GM12878 (cell line): ENCODE data around the gene AP2B1. TPM values are rescaled to one million over a fixed set of nuclear protein-coding genes. Genes with fewer than 3 reads are reported as not detected.

Source experiments
- ATAC-seq: fragments of 200-7000 bp; cut with Tn5 transposase; 3 replicates; pipeline ENCODE4 v1.9.1; 2020; ENCODE audit warnings: mild to moderate bottlenecking, moderate library complexity
- BruUV-seq: library from RNA; stranded (reverse); fragments of 400-500 nt; replicated peaks from 2 replicates; lab custom pipeline; 2021; lab: Mats Ljungman, UMichigan
- CTCF ChIA-PET: fragments of 300-600 bp; sonication (Branson Sonifier 250); formaldehyde crosslinking; extraction: SDS; loops from one replicate; lab custom pipeline; 2021; ENCODE audit warnings: inconsistent platforms; lab: Yijun Ruan, JAX
- POLR2A ChIA-PET: fragments of 350-600 bp; formaldehyde crosslinking; extraction: SDS; loops from one replicate; lab custom pipeline; 2021; ENCODE audit warnings: inconsistent platforms; lab: Charles Lee
- RAD21 ChIA-PET: fragments of 300-600 bp; sonication (Branson Sonifier 250); formaldehyde crosslinking; loops from one replicate; lab custom pipeline; 2023; ENCODE audit warnings: antibody characterized with exemption; ENCODE audit not compliant: unreplicated experiment; lab: Charles Lee
- SMC1A ChIA-PET: fragments of 300-600 bp; sonication (Branson Sonifier 250); formaldehyde crosslinking; loops from one replicate; lab custom pipeline; 2023; ENCODE audit not compliant: unreplicated experiment, uncharacterized antibody; lab: Charles Lee
- DNase-seq: peaks from one replicate; pipeline ENCODE4 v3.0.0-alpha.2; 2011; ENCODE audit warnings: low read depth, low spot score
- FAIRE-seq: peaks from 3 replicates; lab custom pipeline; 2011; peaks lifted over from hg19 to GRCh38; lab: Jason Lieb, UNC
- H2AFZ ChIP-seq: 2 replicates; pipeline ENCODE4 v1.6.0; 2011; ENCODE audit warnings: low read depth, low read length, control low read depth; ENCODE audit not compliant: control insufficient read depth
- H3K27ac ChIP-seq: 2 replicates; pipeline ENCODE4 v1.5.1; 2011; ENCODE audit warnings: control low read depth; ENCODE audit not compliant: control insufficient read depth, insufficient read depth
- H3K27me3 ChIP-seq, 2 experiments: replicated peaks in 1 of 2; 2 replicates each; pipeline versions ENCODE4 v1.6.0 to v1.6.1; 2011; ENCODE audit warnings: low read length in 1 of 2; ENCODE audit not compliant: control insufficient read depth in 2 of 2, insufficient read depth in 2 of 2
- H3K36me3 ChIP-seq, 2 experiments: 2 replicates each; pipeline ENCODE4 v1.5.1; 2011; ENCODE audit warnings: low read length in 1 of 2; ENCODE audit not compliant: control insufficient read depth in 2 of 2, insufficient read depth in 2 of 2
- H3K4me1 ChIP-seq: 2 replicates; pipeline ENCODE4 v1.6.1; 2011; ENCODE audit warnings: mild to moderate bottlenecking, low read length, moderate library complexity, mixed read lengths; ENCODE audit not compliant: control insufficient read depth, insufficient read depth
- H3K4me2 ChIP-seq: 2 replicates; pipeline ENCODE4 v1.6.0; 2011; ENCODE audit warnings: control low read depth; ENCODE audit not compliant: control insufficient read depth, insufficient read depth
- H3K4me3 ChIP-seq: fragments of 200-600 bp; sonication (generic); 2 replicates; pipeline ENCODE4 v1.5.1; 2016
- H3K79me2 ChIP-seq: 2 replicates; pipeline ENCODE4 v1.6.0; 2011; ENCODE audit warnings: low read length; ENCODE audit not compliant: control insufficient read depth, insufficient read depth
- H3K9ac ChIP-seq: 2 replicates; pipeline ENCODE4 v1.8.0; 2011; ENCODE audit warnings: low read length, control low read depth, mixed read lengths; ENCODE audit not compliant: control insufficient read depth, insufficient read depth
- H3K9me3 ChIP-seq: replicated peaks from 3 replicates; pipeline ENCODE4 v1.5.1; 2011; ENCODE audit warnings: mild to moderate bottlenecking, low read length; ENCODE audit not compliant: control insufficient read depth, insufficient read depth
- H4K20me1 ChIP-seq: 2 replicates; pipeline ENCODE4 v1.6.0; 2011; ENCODE audit not compliant: control insufficient read depth, insufficient read depth
- CBX5 ChIP-seq: sonication (generic); IDR thresholded peaks from 2 replicates; pipeline ENCODE4 v1.6.1; 2016; ENCODE audit warnings: low read depth, moderate library complexity, mild to moderate bottlenecking, inconsistent platforms
- CTCF ChIP-seq, 3 experiments: IDR thresholded peaks in 2 of 3; conservative IDR thresholded peaks in 1 of 3; 2 replicates each; pipeline ENCODE4 v1.5.1; 2011; ENCODE audit warnings: low read depth in 3 of 3, low read length in 3 of 3, mild to moderate bottlenecking in 3 of 3, control low read depth in 2 of 3, moderate library complexity in 2 of 3, inconsistent platforms in 1 of 3, mixed read lengths in 1 of 3; ENCODE audit not compliant: control insufficient read depth in 2 of 3, insufficient read depth in 1 of 3; ENCODE audit errors: extremely low read depth in 1 of 3
- MEF2A ChIP-seq: IDR thresholded peaks from 2 replicates; pipeline ENCODE4 v1.6.1; 2011; ENCODE audit warnings: low read depth, mild to moderate bottlenecking, low read length, moderate library complexity; ENCODE audit not compliant: insufficient read depth
- NBN ChIP-seq: fragments of 450-650 bp; IDR thresholded peaks from 2 replicates; pipeline ENCODE4 v1.6.1; 2016
- POU2F2 ChIP-seq: IDR thresholded peaks from 3 replicates; pipeline ENCODE4 v1.6.1; 2011; ENCODE audit warnings: low read depth, mild to moderate bottlenecking, low read length, borderline replicate concordance
- RAD21 ChIP-seq: IDR thresholded peaks from 2 replicates; pipeline ENCODE4 v1.6.1; 2011; ENCODE audit warnings: mild to moderate bottlenecking, low read depth, low read length, moderate library complexity; ENCODE audit not compliant: insufficient read depth
- SKIL ChIP-seq: fragments of 450-650 bp; IDR thresholded peaks from 2 replicates; pipeline ENCODE4 v1.6.1; 2017; ENCODE audit warnings: mild to moderate bottlenecking, low read depth, inconsistent platforms; ENCODE audit not compliant: poor library complexity, severe bottlenecking
- SMC3 ChIP-seq: IDR thresholded peaks from 2 replicates; pipeline ENCODE4 v1.6.1; 2011; ENCODE audit warnings: low read length, improper control_type of control experiment, borderline replicate concordance
- SUPT20H ChIP-seq: IDR thresholded peaks from 2 replicates; pipeline ENCODE4 v1.6.1; 2011; ENCODE audit warnings: low read depth, mild to moderate bottlenecking, low read length, moderate library complexity, borderline replicate concordance; ENCODE audit not compliant: control insufficient read depth
- YY1 ChIP-seq: IDR thresholded peaks from 2 replicates; pipeline ENCODE4 v1.6.1; 2011; ENCODE audit warnings: low read depth, mild to moderate bottlenecking, low read length
- ZBTB11 ChIP-seq: fragments of 450-650 bp; formaldehyde crosslinking; IDR thresholded peaks from 2 replicates; pipeline ENCODE4 v1.5.0; 2022; ENCODE audit warnings: mild to moderate bottlenecking, missing genetic modification characterization
- WGBS: methylation state at CpG from one replicate; pipeline ENCODE4 v1.1.6; 2016; ENCODE audit warnings: low lambda C conversion rate; ENCODE audit not compliant: insufficient replicate concordance, insufficient coverage; ENCODE audit errors: missing lambda C conversion rate; 5-methylcytosine and 5-hydroxymethylcytosine counted together
- in situ Hi-C: fragments of 300-500 bp; cut with MboI; formaldehyde crosslinking; loops from 9 replicates; pipeline ENCODE4 v1.14.3; 2018; ENCODE audit warnings: mixed read lengths
- intact Hi-C: fragments of 100-400 bp; cut with micrococcal nuclease; formaldehyde crosslinking; loops from one replicate; pipeline ENCODE4 v1.14.2; 2022; ENCODE audit not compliant: unreplicated experiment
- polyA plus RNA-seq, 11 experiments: library from polyadenylated mRNA; depleted of rRNA in 4 of 11; unstranded in 6 of 11; stranded (reverse) in 5 of 11; fragments of >200 nt; fragmentation: Nextera tagmentation in 4 of 11; fragmentation: Illumina TruSeq in 1 of 11; extraction: Ambion mirVana in 4 of 11; extraction: Trizol in 1 of 11; gene quantifications; 1 replicate in 1 of 11; 2 replicates in 10 of 11; pipeline versions ENCODE4 v1.2.1 to v1.2.3, GENCODE V29; 2011 to 2016; ENCODE audit warnings: inconsistent platforms in 2 of 11, missing spikeins in 2 of 11, low read depth in 1 of 11
- total RNA-seq, 4 experiments: library from RNA; depleted of rRNA in 3 of 4; stranded (reverse); fragments of >200 nt in 3 of 4; fragmentation: Illumina TruSeq in 1 of 4; extraction: Trizol in 1 of 4; gene quantifications; 2 replicates each; pipeline versions ENCODE4 v1.2.1 to v1.2.3, GENCODE V29; 2013 to 2021

The AP2B1 gene
- total and polyA plus RNA-seq, 10 of the 15 experiments (the other 5 are each of a cell fraction or from before 2014, with no cell fraction given), result 18.6 to 112 (median 53.9) TPM

- TF ChIP-seq ZBTB11, result no peak
- TF ChIP-seq SUPT20H, result no peak
- no peak for TF ChIP-seq MEF2A
Measured at GRCh38 chr17:35745749-35746320, 158.7 kb downstream of the AP2B1 start (continued).

- Histone ChIP-seq H3K9ac (no peak overlapping the region), H3K4me2 (no peak overlapping the region)
Measured at GRCh38 chr17:35747540-35748017, 160.5 kb downstream of the AP2B1 start.

More at GRCh38 chr17:35747540-35748017, 160.5 kb downstream of the AP2B1 start:
- Histone ChIP-seq H3K9me3 (no peaks in the 10 kb centered on the region), H3K27ac (no peak overlapping the region), H3K4me3 (no peak overlapping the region), H3K36me3 (no peaks in the 10 kb centered on the region), H2AFZ (no peak overlapping the region), H3K27me3 (peaks cover 2 to 6% of the 10 kb centered on the region in 2 experiments; a peak in 3 of 4 replicates), H3K4me1 (no peaks in the 10 kb centered on the region), H3K79me2 (no peaks in the 10 kb centered on the region), H4K20me1 (no peaks in the 10 kb centered on the region)
- no peak for FAIRE-seq
- peak; percentile 17 for DNase-seq
- POLR2A ChIA-PET, result interaction anchor here (1.2 kb wide), 1 partner anchor 133 kb away, joined by 3 read pairs; no protein-coding TSS in a partner anchor
- 14% methylated on average over 8 of the region's 12 CpGs for WGBS
- SMC1A ChIA-PET, result interaction anchor here (0.5 to 2.6 kb wide), 9 partner anchors 9 to 624 kb away, joined by 3 to 33 read pairs (median 3); no protein-coding TSS in a partner anchor
- CTCF ChIA-PET, result interaction anchor here (0.6 to 6.0 kb wide), 39 partner anchors 9 to 757 kb away, joined by 3 to 116 read pairs (median 4); partner anchors contain the start of genes PEX12, RAD51D and RASL10B
- no TSS peak for BruUV-seq
- peak; percentile 66 for TF ChIP-seq YY1
- no peak for TF ChIP-seq SKIL
- 0 out of 3 replicates have a peak, but pooled peaks have one; percentile 12 for TF ChIP-seq POU2F2
- TF ChIP-seq CBX5, result no peak
- 0 out of 2 replicates have a peak, but pooled peaks have one; percentile 23 for TF ChIP-seq NBN
- peak; percentile 89 for TF ChIP-seq RAD21
- TF ChIP-seq SMC3, result peak; percentile 90
- peak; percentile 80 to 93 (median 85) for TF ChIP-seq CTCF (IDR thresholded peaks at IDR 0.05 in 2 of 3, conservative IDR thresholded peaks at IDR 0.05 in 1 of 3; ENCODE audit: control insufficient read depth in 2 of 3, extremely low read depth in 1 of 3, insufficient read depth in 1 of 3, low read depth in 3 of 3, low read length in 3 of 3)
- RAD21 ChIA-PET, result interaction anchor here (0.7 to 4.5 kb wide), 19 partner anchors 8 to 625 kb away, joined by 3 to 55 read pairs (median 3); partner anchors contain the start of genes NLE1 and TAF15
- in situ Hi-C loops, result loop anchor here (5.0 to 10.0 kb wide), 3 partner anchors 140 to 583 kb away; no protein-coding TSS in a partner anchor
- intact Hi-C loops, result loop anchor here (1.0 to 10.0 kb wide), 4 partner anchors 134 to 1323 kb away; no protein-coding TSS in a partner anchor
- ATAC-seq, result peak; percentile 97
